Epithelial cell of esophagus (primary cell): ENCODE data around the gene TRPM8.

Experiments
- DNase-seq: peaks from one replicate; pipeline ENCODE4 v3.0.0; 2010; ENCODE audit warnings: low read depth
- H3K4me3 ChIP-seq: 2 replicates; pipeline ENCODE4 v1.5.1; 2011; ENCODE audit warnings: mild to moderate bottlenecking, low read length, control low read depth
- CTCF ChIP-seq: IDR thresholded peaks from 2 replicates; pipeline ENCODE4 v1.5.1; 2011; ENCODE audit warnings: low read depth, mild to moderate bottlenecking, low read length, control low read depth, inconsistent platforms; ENCODE audit not compliant: insufficient read depth; ENCODE audit errors: missing control alignments

Gene TRPM8

GRCh38 chr2:233935426-233935825, 18.3 kb downstream of the TRPM8 start:
- no peak for DNase-seq
- TF ChIP-seq CTCF, result no peak
- H3K4me3 ChIP-seq, result no peak overlapping the region

- no peak for DNase-seq
- no peak for TF ChIP-seq CTCF
- no peak overlapping the region for H3K4me3 ChIP-seq
These were observed 18.9 kb downstream of the TRPM8 start for GRCh38 chr2:233936089-233936488.

DNA sequence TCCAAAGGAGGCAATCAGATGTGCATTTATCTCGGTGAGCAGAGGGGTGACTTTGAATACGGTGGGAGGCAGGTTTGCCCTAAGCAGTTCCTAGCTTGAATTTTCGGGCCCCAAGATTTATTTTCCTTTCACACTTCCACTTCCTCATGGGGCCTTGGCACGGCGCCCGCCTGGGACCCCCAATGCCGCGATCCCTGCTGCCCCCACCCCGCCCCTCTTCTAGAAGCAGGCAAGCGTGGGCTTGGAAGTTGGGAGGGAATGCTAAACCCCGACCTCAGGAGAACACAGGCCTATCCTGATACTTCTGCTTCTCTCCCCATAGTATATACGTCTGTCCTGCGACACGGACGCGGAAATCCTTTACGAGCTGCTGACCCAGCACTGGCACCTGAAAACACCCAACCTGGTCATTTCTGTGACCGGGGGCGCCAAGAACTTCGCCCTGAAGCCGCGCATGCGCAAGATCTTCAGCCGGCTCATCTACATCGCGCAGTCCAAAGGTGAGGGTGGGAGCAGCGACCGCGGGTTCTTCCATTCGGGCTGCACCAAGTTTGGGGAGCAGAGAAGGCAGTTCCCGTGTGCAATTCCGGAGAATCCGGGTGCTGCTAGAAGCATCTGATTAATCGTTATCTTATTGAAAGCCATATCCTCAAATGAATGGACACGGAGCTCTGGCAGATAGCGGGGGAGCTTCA, 21.6 kb downstream of the TRPM8 start:
- no peak for DNase-seq
- TF ChIP-seq CTCF, result no peak
- no peak overlapping the region for H3K4me3 ChIP-seq

DNA sequence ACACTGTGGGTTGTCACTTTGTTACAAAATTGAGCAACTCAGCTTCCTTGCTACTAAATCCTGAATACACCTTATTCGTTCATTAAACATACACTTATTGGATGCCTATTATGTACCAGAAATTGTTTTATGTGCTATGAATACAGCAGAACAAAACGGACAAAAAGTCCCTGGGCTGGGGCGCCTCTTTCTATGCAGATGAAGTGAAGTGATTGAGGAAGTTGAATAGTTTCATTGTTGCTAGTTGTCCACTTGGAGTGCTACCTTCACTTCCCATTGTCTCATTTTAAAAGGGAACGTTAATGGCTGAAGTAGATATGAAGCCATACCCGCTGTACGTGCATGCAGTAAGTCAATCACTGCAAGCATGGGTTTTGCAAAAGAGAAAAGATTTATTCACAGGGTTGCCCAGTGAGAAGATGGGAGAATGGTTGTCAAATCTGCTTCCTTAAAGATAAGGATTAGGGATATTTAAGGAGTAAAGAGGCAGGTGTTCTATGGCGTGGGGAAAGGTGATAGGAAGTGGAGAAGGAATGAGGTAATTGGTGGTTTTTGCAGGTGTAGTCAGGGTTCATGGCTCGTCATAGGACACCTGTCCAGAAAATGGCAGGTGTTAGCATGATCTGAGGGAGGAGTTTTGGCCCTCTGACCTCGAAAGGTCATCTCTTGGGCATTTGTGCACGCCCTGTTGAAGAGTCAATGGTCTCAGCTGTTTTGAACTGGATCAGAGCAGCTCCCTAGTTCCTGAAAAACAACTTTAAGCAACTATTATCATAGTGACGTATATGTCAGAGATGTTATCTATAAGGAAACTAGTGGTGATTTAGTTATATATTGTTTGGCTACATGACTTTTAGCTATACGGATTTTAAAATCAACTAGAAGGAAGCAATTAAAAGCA, 23.5 kb downstream of the TRPM8 start:
- no peak for TF ChIP-seq CTCF
- no peak overlapping the region for H3K4me3 ChIP-seq
- DNase-seq, result no peak

DNA sequence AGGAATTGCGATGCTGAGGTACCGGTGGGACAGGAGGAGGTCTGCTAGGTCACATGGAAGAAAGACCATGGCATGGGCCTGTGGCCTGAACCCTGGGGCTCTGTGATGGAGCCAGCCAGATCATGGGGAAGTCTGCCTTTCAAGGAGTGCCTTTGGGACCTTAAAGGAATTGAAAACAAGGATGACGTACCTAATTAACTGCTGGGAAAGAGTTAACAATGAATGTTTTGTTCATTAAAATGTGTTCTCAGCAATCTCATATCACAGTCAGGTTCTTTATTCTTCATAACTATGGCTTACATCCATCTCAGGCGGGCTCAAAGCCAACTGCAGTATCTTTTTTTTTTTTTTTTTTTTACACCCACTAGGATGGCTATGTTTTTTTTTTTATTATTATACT, 25.6 kb downstream of the TRPM8 start:
- DNase-seq, result no peak
- no peak for TF ChIP-seq CTCF
- H3K4me3 ChIP-seq, result no peak overlapping the region

DNA sequence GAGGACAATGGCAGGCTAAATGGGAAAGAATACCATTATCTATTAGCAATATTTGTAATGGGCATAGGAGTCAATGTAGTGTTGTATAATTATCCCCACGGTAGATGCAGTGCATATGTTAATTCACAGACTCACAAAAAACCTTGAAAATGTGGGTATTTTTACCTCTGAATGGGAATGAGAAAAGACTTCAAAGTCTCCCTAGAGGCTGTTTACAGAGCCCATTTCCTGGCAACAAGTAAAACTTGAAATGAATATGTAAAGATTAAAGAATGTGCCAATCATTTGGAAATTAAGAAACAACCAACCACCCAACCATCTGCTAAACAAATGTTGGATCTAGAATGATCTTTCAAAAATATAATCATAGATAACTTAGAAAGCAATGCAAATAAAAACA, 27.1 kb downstream of the TRPM8 start:
- no peak overlapping the region for H3K4me3 ChIP-seq
- no peak for DNase-seq
- no peak for TF ChIP-seq CTCF
